Lung (tissue), 12 donors: Measurements from ENCODE around the gene QRSL1. TPM values are rescaled to one million over a fixed set of nuclear protein-coding genes. Genes with fewer than 3 reads are reported as not detected.

ENCODE experiments used
- ATAC-seq: fragments of 200-7000 bp; cut with Tn5 transposase; one replicate; pipeline ENCODE4 v1.9.1; 2020; ENCODE audit warnings: moderate number of reproducible peaks; ENCODE audit not compliant: insufficient read depth, low FRiP score
- DNase-seq, 3 donors: peaks; one replicate each; pipeline ENCODE4 v3.0.0-alpha.2; 2013 to 2017
- H3K27ac ChIP-seq, 2 donors: one replicate each; pipeline ENCODE4 v1.5.1; 2013; ENCODE audit warnings: mild to moderate bottlenecking in 2 of 2, moderate library complexity in 2 of 2, control low read depth in 1 of 2, inconsistent platforms in 1 of 2, low read depth in 1 of 2, low read length in 1 of 2
- H3K27me3 ChIP-seq, 3 donors: one replicate each; pipeline ENCODE4 v1.5.1; 2013; ENCODE audit warnings: low read length in 2 of 3; ENCODE audit not compliant: control insufficient read depth in 3 of 3, insufficient read depth in 3 of 3
- H3K36me3 ChIP-seq, 4 donors: one replicate each; pipeline ENCODE4 v1.5.1; 2013; ENCODE audit warnings: low read length in 4 of 4, mild to moderate bottlenecking in 1 of 4, moderate library complexity in 1 of 4; ENCODE audit not compliant: control insufficient read depth in 4 of 4, insufficient read depth in 4 of 4
- H3K4me1 ChIP-seq, 5 donors: one replicate each; pipeline ENCODE4 v1.5.1; 2013; ENCODE audit warnings: low read length in 5 of 5, mild to moderate bottlenecking in 2 of 5, moderate library complexity in 1 of 5; ENCODE audit not compliant: control insufficient read depth in 5 of 5, insufficient read depth in 5 of 5
- H3K4me3 ChIP-seq: one replicate; pipeline ENCODE4 v1.5.1; 2013; ENCODE audit warnings: mild to moderate bottlenecking, control low read depth, moderate library complexity
- H3K9ac ChIP-seq, 2 donors: one replicate each; pipeline ENCODE4 v1.5.1; 2013; ENCODE audit warnings: low read length in 2 of 2, control low read depth in 1 of 2; ENCODE audit not compliant: insufficient read depth in 1 of 2
- H3K9me3 ChIP-seq, 4 donors: one replicate each; pipeline ENCODE4 v1.5.1; 2013; ENCODE audit warnings: low read length in 3 of 4, mild to moderate bottlenecking in 1 of 4, moderate library complexity in 1 of 4; ENCODE audit not compliant: control insufficient read depth in 4 of 4, insufficient read depth in 3 of 4
- CTCF ChIP-seq: IDR thresholded peaks from 2 replicates; pipeline ENCODE4 v1.5.1; 2012; ENCODE audit warnings: mild to moderate bottlenecking; ENCODE audit errors: control extremely low read depth, extremely low read depth
- WGBS, 2 donors: extraction: QIAGEN DNeasy Blood & Tissue Kit; methylation state at CpG; one replicate each; pipeline ENCODE4 v1.1.7; 2013; 5-methylcytosine and 5-hydroxymethylcytosine counted together
- polyA plus RNA-seq, 2 donors: library from polyadenylated mRNA; stranded (reverse); fragments of 200-250 nt; gene quantifications; one replicate each; pipeline ENCODE4 v1.2.1, GENCODE V29; 2013
- total RNA-seq, 2 donors: library from RNA; depleted of rRNA in 1 of 2; stranded (reverse); fragments of >200 nt in 1 of 2; gene quantifications; one replicate each; pipeline ENCODE4 v1.2.1, GENCODE V29; 2014 to 2021
- donor health status: control.
- donor health status: control.
- donor health status: Bipolar disorder and iron deficiency.
- donor health status: healthy.
- donor health status: DM: yes; HTN: yes; CAD: no.

QRSL1 gene
- total and polyA plus RNA-seq, 4 donors: 5.3 to 14.6 (median 7.1) TPM

DNA sequence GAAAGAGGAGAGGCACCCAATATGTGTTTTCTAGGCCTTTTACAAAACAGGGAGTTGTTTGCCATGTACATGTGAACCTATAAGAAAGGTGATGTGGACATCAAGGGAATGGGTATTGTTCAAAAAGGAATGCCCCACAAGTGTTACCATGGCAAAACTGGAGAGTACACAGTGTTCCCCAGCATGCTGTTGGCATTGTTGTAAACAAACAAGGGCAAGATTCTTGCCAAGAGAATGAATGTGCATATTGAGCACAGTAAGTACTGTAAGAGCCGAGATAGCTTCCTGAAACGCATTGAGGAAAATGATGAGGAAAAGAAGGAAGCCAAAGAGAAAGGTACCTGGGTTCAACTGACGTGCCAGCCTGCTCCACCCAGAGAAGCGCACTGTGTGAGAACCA lies 13.1 kb downstream of the QRSL1 start:
- Histone ChIP-seq H3K27me3 (no peaks in the 10 kb centered on the region), H3K9me3 (no peaks in the 10 kb centered on the region), H3K4me1 (peaks cover 0 to 1% (median 0%) of the 10 kb centered on the region in 5 donors), H3K9ac (no peak overlapping the region), H3K27ac (no peak overlapping the region), H3K4me3 (no peak overlapping the region), H3K36me3 (peaks cover 9 to 25% (median 21%) of the 10 kb centered on the region in 4 donors)
- 93 to 97% methylated on average over 4 of the region's 4 CpGs for WGBS, 2 donors
- TF ChIP-seq CTCF: no peak
- DNase-seq (no peak), ATAC-seq (no peak)

DNA sequence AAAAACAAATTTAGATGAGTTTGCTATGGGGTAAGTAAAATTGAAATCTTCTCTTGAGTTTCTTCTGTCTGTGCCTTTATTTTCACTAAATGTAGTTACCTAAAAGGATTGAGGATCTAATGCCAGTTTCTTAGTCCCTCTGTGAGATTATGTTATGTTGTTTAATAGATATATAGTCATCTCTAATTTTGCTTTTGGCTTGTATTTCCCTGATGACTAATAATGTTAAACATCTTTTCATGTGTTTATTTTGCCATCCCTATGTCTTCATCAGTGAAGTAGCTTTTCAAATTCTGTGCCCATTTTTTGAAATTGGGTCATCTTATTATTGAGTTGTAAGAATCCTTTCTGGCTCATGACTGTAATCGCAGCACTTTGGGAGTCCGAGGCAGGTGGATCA lies 13.7 kb downstream of the QRSL1 start:
- Histone ChIP-seq H3K27me3 (no peaks in the 10 kb centered on the region), H3K9ac (no peak overlapping the region), H3K4me1 (peaks cover 0 to 1% (median 0%) of the 10 kb centered on the region in 5 donors), H3K27ac (no peak overlapping the region), H3K36me3 (peaks cover 9 to 25% (median 21%) of the 10 kb centered on the region in 4 donors), H3K9me3 (no peaks in the 10 kb centered on the region), H3K4me3 (no peak overlapping the region)
- DNase-seq (no peak), ATAC-seq (no peak)
- WGBS, 2 donors: 74 to 98% methylated on average over 2 of the region's 2 CpGs
- TF ChIP-seq CTCF: no peak

DNA sequence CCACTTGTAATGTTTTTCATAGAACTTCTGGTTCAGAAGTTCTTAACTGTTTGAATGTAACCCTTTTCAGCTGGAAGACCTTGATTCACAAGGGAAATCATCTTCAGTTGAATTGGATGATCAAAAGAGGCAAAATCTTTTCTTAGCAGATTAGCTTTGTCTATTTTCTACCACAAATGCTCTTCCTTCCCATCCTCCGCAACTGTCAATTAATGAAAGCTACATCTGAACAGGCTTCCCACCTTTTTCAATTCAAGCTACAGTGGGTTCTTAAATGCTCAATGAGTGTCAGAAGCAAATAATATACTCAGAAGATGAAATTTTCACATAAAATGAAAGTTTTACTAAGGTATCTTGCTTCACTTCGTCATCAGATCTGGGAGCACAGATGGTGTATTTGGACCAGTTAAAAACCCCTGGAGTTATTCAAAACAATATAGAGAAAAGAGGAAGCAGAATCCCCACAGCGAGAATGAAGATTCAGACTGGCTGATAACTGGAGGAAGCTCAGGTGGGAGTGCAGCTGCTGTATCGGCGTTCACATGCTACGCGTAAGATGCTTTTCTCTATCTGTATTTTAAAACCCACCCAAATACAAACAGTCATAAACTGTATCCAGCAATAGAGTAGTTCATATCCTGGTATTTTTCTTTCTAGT lies 19.4 kb downstream of the QRSL1 start:
- peaks cover 19 to 29% (median 27%) of the 10 kb centered on the region in 4 donors for H3K36me3 ChIP-seq

More for the DNA sequence above, 19.4 kb downstream of the QRSL1 start:
- Histone ChIP-seq H3K27ac (no peak overlapping the region), H3K4me1 (no peaks in the 10 kb centered on the region), H3K27me3 (no peaks in the 10 kb centered on the region), H3K9me3 (no peaks in the 10 kb centered on the region), H3K4me3 (no peak overlapping the region), H3K9ac (no peak overlapping the region)
- no peak for TF ChIP-seq CTCF
- 91 to 94% methylated on average over 7 of the region's 7 CpGs for WGBS, 2 donors
- ATAC-seq (no peak), DNase-seq (no peak)
